ENCODE results near the gene KRT23.

GRCh38 chr17:40921026-40921425 lies 16.4 kb downstream of the KRT23 start:
- TF ChIP-seq PAX5 (IDR thresholded peaks at IDR 0.05; ENCODE audit: insufficient read depth, low read length, severe bottlenecking), result no peak
- TF ChIP-seq POLR2AphosphoS5 (IDR thresholded peaks at IDR 0.05; ENCODE audit: low read depth, low read length), result no peak
